Pancreas (tissue), 10 donors: ENCODE results near the gene TLCD1. TPM values are rescaled to one million over a fixed set of nuclear protein-coding genes. Genes with fewer than 3 reads are reported as not detected.
A peak's percentile ranks its signal among the peaks of the same experiment; 100 is the strongest.

Experiments used
- ATAC-seq, 4 donors: fragments of 200-7000 bp; cut with Tn5 transposase; one replicate each; pipeline versions ENCODE4 v1.8.0 to v1.9.1; 2020; ENCODE audit warnings: mild to moderate bottlenecking in 4 of 4, moderate library complexity in 4 of 4
- DNase-seq, 6 donors: peaks; one replicate each; pipeline ENCODE4 v3.0.0-alpha.2; 2020
- FAIRE-seq: peaks from 2 replicates; lab custom pipeline; 2012; peaks lifted over from hg19 to GRCh38; lab: Jason Lieb, UNC
- H3K27ac ChIP-seq, 4 donors: fragments of 200-600 bp; sonication (generic); 1 replicate in 3 of 4; 2 replicates in 1 of 4; pipeline versions ENCODE4 v1.5.0 to v1.8.0; 2020
- H3K27me3 ChIP-seq, 4 donors: fragments of 200-600 bp; one replicate each; pipeline ENCODE4 v1.8.0; 2021
- H3K36me3 ChIP-seq, 3 donors: fragments of 200-600 bp; sonication (generic) in 1 of 3; one replicate each; pipeline versions ENCODE4 v1.5.0 to v1.8.0; 2020 to 2021
- H3K4me1 ChIP-seq, 3 donors: fragments of 200-600 bp; one replicate each; pipeline ENCODE4 v1.8.0; 2021
- H3K4me3 ChIP-seq, 4 donors: fragments of 200-600 bp; sonication (generic) in 2 of 4; one replicate each; pipeline versions ENCODE4 v1.5.0 to v1.8.0; 2020 to 2021
- H3K9me3 ChIP-seq, 4 donors: fragments of 200-600 bp; one replicate each; pipeline ENCODE4 v1.8.0; 2021
- WGBS, 2 donors: extraction: QIAGEN DNeasy Blood & Tissue Kit; methylation state at CpG; one replicate each; pipeline ENCODE4 v1.1.7; 2013; 5-methylcytosine and 5-hydroxymethylcytosine counted together
- intact Hi-C, 3 donors: fragments of 100-400 bp; cut with DNase I; formaldehyde crosslinking; loops; one replicate each; pipeline versions ENCODE4 v1.11.1 to v1.14.2; 2022
- polyA plus RNA-seq, 2 donors: library from polyadenylated mRNA; stranded (reverse); fragments of 200-250 nt; gene quantifications; one replicate each; pipeline ENCODE4 v1.2.3, GENCODE V29; 2013
- total RNA-seq, 6 donors: library from RNA; stranded (reverse); fragmentation: NEBNext Ultra II Directional in 4 of 6; extraction: Animal tissue kit (Norgen Biotek cat#: 25700) in 4 of 6; gene quantifications; one replicate each; pipeline versions ENCODE4 v1.2.1 to v1.2.4, GENCODE V29; 2021 to 2023
- TF ChIP-seq, protein P1 (sequence below), 4 donors: fragments of 200-600 bp; sonication (generic) in 3 of 4; IDR thresholded peaks; one replicate each; pipeline versions ENCODE4 v1.5.0 to v1.8.0; 2021; ENCODE audit warnings: antibody characterized with exemption in 4 of 4
- donor health status: healthy with polysubstance abuse.
- donor health status: DM: no; HTN: no; CAD: no; lungs with moderate emphysema.
- donor health status: DM: no; HTN: no; CAD: no.
- donor health status: control.
- donor health status: control.
- donor health status: Bipolar disorder and iron deficiency.
- donor health status: DM: yes; HTN: yes; CAD: no.
- donor health status: DM: no; HTN: no; CAD: no.
- donor health status: DM: no; HTN: no; CAD: no.
- donor health status: DM: yes; HTN: yes; CAD: no.

TLCD1 gene
- total and polyA plus RNA-seq, 8 donors: 3.7 to 10.5 (median 5.3) TPM

DNA sequence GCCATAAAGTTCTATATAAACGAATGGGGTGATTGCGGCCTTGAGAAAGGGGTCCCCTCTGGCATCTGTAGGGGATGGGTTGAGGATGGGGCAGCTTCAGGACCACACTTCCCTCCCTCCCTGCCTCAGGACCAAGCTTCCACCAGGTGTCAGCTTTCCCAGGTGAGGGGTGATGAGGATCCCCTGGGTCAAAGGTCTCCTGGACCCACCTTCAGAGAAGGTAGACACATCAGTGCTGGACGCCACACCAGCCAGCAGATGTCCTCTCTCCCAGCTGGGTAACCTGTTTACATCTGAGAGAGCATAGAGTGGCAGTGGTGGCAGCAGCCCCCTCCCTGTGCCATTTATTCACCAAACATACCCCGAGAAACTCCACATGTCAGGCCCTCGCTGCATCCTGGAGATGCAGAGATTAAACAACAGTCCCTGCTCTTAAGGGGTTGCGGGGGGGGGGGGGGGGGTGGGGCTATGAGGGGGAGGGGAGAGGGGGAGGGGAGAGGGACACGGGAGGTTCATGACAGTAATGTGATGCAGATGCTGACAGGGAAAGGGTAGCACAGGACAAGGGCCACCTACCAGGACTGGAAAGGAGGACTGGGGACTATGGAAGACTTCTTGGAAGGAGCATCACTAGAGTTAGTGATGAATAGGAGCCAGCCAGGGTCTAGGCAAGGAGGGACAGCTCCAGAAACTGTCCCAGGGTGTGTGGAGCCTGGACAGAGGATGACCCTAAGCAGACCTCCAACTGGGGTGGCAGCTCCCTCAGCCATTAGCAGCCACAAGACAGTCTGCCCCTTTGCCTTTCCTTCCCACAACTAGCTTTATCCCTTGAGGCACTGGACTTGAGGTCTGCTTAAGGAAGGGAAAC is 19.3 kb downstream of the TLCD1 start:
- Histone ChIP-seq H3K36me3 (peaks cover 0 to 8% (median 5%) of the 10 kb centered on the region in 3 donors), H3K27ac (no peak overlapping the region), H3K9me3 (no peaks in the 10 kb centered on the region), H3K4me1 (peaks cover 2 to 3% (median 3%) of the 10 kb centered on the region in 3 donors), H3K27me3 (no peaks in the 10 kb centered on the region), H3K4me3 (no peak overlapping the region)
- FAIRE-seq (no peak), DNase-seq (no peak), ATAC-seq (no peak)
- TF ChIP-seq, protein P1, sequence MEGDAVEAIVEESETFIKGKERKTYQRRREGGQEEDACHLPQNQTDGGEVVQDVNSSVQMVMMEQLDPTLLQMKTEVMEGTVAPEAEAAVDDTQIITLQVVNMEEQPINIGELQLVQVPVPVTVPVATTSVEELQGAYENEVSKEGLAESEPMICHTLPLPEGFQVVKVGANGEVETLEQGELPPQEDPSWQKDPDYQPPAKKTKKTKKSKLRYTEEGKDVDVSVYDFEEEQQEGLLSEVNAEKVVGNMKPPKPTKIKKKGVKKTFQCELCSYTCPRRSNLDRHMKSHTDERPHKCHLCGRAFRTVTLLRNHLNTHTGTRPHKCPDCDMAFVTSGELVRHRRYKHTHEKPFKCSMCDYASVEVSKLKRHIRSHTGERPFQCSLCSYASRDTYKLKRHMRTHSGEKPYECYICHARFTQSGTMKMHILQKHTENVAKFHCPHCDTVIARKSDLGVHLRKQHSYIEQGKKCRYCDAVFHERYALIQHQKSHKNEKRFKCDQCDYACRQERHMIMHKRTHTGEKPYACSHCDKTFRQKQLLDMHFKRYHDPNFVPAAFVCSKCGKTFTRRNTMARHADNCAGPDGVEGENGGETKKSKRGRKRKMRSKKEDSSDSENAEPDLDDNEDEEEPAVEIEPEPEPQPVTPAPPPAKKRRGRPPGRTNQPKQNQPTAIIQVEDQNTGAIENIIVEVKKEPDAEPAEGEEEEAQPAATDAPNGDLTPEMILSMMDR (IDR thresholded peaks at IDR 0.05): no peak
- 45 to 50% methylated on average over 5 to 7 of the region's 7 CpGs for WGBS, 2 donors
- intact Hi-C loops: no loop called here

DNA sequence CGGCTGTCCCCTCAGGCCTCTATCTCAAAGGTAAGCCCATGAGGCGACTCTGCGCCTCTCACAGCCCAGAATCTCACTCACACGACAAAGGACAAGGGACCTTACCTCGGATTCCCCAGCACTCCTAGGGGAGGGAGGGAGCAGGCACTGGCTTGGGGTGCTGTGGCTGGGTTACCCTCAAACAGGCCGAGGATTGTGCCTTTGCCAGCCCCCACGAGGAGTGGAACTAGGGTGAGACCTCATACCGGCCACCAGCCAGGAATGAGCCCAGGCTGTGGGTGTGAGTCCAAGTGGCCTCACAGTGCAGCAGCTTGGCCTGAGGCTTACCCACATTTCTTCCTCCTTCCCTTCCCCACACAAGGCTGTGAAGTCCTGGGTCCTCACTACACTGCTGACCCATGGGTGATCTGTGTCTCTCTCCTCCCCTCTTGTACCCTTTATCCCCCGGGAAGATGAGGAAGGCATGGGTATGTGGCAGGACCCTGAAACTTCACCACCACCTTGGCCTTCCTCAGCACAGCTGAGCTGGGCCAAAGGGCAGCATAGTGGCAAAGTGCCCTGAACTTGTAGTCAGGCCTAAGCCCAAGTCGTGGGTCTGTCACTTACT is 20.2 kb downstream of the TLCD1 start:
- Histone ChIP-seq H3K36me3 (peaks cover 0 to 17% (median 14%) of the 10 kb centered on the region in 3 donors), H3K27ac (no peak overlapping the region), H3K4me1 (no peaks in the 10 kb centered on the region), H3K9me3 (no peaks in the 10 kb centered on the region), H3K27me3 (no peaks in the 10 kb centered on the region), H3K4me3 (no peak overlapping the region)
- DNase-seq (no peak), FAIRE-seq (no peak), ATAC-seq (no peak)
- intact Hi-C loops: no loop called here
- TF ChIP-seq, protein P1 (IDR thresholded peaks at IDR 0.05): no peak
- WGBS, 2 donors: 72 to 74% methylated on average over 10 of the region's 10 CpGs

DNA sequence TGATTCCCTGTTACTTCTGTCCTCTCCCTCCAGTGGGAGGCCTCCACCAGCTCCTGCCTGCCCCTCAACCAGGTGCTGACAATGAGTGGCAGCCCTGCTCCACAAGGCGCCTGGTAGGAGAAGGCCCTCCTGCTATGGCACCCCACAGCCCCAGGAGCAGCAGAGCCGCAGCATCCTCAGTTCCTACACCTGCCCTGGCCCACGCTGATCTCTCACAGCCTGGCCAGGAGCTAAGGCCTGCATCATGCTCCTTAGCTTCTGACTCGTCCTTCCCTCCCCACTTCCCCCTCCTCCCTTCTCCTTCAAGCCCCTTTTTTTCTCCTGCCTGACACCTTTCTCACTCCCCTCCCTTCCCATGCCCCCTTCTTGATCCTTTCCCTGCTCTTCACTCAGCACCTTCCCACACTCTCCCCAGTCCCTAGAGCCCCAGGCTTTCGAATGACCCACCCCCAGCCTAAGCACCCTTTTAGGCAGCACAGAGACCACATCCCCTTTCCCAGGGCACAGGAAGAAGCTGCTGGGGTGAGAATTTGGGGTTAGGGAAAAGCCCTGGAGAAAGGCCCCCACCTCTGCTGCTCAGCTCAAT is 20.9 kb downstream of the TLCD1 start:
- no peaks in the 10 kb centered on the region for H3K4me1 ChIP-seq
- no peaks in the 10 kb centered on the region for H3K9me3 ChIP-seq
- peaks cover 0 to 23% (median 21%) of the 10 kb centered on the region in 3 donors for H3K36me3 ChIP-seq
- TF ChIP-seq, protein P1 (IDR thresholded peaks at IDR 0.05): no peak
- FAIRE-seq: no peak
- no peak overlapping the region for H3K4me3 ChIP-seq
- no peak for ATAC-seq
- intact Hi-C loops: no loop called here
- H3K27ac ChIP-seq: no peak overlapping the region
- no peaks in the 10 kb centered on the region for H3K27me3 ChIP-seq
- WGBS, 2 donors: 81 to 90% methylated on average over 5 of the region's 5 CpGs
- peak in 1 of 6 donors; percentile 39 for DNase-seq

DNA sequence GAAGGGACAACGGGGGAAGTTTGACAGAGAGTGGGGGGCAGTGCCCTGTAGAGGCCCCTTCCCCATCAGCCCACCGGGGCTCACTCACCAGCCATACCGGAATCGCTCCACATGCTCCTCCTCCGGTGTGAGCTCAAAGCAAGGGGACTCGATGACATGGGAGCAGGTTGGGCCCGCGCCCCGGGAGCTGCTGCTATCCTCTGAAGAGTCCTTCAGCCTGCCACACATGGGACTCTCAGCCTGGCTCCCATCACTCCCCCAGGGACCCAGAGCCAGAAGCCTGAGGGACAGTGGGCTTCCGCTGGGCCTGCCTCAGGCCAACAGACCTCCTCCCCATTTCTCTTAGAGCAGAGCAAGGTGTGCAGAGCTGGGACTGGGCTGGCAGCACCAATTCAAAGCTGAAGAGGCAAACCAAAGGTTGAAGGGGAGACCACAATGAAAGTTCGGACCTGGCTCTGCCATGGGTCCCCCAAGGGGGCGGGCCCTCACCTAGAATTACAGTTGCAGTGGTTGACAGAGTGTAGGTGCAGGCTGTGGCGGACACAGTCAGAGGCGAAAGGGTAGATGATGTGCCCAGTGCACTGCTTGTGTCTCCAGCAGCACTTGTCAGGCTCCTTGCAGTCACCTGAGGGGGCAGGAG is 21.7 kb downstream of the TLCD1 start:
- 86 to 89% methylated on average over 13 to 14 of the region's 14 CpGs for WGBS, 2 donors
- Histone ChIP-seq H3K4me1 (no peaks in the 10 kb centered on the region), H3K36me3 (peaks cover 0 to 31% (median 28%) of the 10 kb centered on the region in 3 donors), H3K4me3 (no peak overlapping the region), H3K27ac (no peak overlapping the region), H3K27me3 (no peaks in the 10 kb centered on the region), H3K9me3 (no peaks in the 10 kb centered on the region)
- intact Hi-C loops: no loop called here
- FAIRE-seq (no peak), DNase-seq (peak in 1 of 6 donors; percentile 60), ATAC-seq (no peak)
- TF ChIP-seq, protein P1 (IDR thresholded peaks at IDR 0.05): no peak
